HG03460 (cell line): Measurements from ENCODE around the gene GOLGA8K.
"Not testable (repeated sequence)": the region's sequence is repeated elsewhere in the genome, so short reads cannot be mapped to it uniquely, and the experiment has no call there.

ENCODE experiments used
- ATAC-seq: cut with Tn5 transposase; IDR thresholded peaks from one replicate; pipeline ENCODE4 v1.9.1; 2021; ENCODE audit not compliant: unreplicated experiment

Gene GOLGA8K

DNA sequence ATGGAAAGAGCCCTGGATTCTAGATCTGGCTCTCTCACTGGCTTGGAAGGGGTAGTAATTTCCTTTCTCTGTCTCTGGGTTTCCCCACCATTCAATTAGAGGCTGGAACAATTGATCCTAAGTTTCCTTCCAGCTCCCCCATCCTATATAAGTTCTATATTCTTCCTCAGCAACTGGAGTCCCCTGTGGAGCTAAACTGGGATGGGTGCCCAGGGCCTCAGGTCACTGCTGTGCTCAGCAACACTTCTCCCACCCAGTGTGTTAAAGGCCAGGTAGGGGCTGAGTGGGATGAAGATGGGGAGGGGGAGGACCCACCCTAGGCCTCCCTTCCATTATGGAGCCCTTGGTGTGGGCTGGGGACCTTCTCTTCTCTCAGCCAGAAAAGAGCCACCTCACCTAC, 46.2 kb downstream of the GOLGA8K start:
- ATAC-seq, result not testable (repeated sequence)

DNA sequence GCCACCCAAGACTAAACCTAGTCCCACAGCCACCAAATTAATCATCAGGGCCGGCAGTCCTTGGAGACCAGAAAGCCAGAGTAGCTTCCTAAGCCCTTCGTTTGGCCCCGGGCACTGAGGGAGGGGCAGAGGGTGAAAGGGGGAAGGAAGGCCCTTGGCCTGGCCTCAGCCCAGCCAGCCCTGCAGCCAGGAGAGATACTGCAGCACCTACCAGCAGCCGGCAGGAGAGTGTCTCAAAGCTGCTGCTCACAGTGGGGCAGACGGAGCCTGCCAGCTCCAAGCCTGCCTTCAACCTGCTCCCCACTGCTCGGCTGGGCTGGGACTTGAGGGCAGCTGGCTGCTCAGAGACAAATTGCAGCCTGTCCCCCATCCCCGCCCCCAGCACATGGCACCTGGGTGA, 50.3 kb downstream of the GOLGA8K start:
- ATAC-seq, result not testable (repeated sequence)

- ATAC-seq, result not testable (repeated sequence)
These were observed 52.4 kb downstream of the GOLGA8K start for GRCh38 chr15:32350563-32351220.

GRCh38 chr15:32347037-32347436, 56.1 kb downstream of the GOLGA8K start:
- not testable (repeated sequence) for ATAC-seq

DNA sequence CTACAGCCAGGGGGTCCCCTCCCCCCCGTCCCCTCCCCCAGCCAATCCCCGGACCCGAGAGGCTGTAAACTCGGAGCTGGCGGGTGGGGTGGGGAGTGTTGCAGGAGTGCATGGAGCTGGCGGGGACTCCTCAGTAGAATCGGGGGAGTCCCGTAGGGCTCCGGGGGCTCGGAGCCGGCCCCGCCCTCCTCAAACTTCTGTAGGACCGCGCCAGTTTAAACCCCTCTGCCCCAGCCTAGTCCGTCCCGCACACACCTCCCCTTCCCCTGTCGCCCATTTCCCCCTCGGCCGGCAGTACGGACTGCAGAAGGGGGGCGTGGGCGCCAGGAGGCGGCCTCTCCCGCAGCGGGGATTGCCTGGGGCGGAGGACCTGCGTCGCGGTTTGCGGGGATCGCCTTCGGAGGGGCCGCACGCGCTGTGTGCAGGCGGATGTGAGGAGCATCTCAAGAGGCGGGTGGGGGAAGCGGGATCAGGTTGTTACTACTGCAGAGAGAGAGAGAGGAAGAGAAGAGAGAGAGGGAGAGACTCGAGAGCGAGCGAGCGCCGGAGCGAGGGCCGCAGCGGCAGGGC, 57.0 kb downstream of the GOLGA8K start:
- not testable (repeated sequence) for ATAC-seq

- not testable (repeated sequence) for ATAC-seq
These were observed 59.2 kb downstream of the GOLGA8K start for GRCh38 chr15:32343921-32344320.
